Measurements from ENCODE around the gene PODXL2.

Gene PODXL2

DNA sequence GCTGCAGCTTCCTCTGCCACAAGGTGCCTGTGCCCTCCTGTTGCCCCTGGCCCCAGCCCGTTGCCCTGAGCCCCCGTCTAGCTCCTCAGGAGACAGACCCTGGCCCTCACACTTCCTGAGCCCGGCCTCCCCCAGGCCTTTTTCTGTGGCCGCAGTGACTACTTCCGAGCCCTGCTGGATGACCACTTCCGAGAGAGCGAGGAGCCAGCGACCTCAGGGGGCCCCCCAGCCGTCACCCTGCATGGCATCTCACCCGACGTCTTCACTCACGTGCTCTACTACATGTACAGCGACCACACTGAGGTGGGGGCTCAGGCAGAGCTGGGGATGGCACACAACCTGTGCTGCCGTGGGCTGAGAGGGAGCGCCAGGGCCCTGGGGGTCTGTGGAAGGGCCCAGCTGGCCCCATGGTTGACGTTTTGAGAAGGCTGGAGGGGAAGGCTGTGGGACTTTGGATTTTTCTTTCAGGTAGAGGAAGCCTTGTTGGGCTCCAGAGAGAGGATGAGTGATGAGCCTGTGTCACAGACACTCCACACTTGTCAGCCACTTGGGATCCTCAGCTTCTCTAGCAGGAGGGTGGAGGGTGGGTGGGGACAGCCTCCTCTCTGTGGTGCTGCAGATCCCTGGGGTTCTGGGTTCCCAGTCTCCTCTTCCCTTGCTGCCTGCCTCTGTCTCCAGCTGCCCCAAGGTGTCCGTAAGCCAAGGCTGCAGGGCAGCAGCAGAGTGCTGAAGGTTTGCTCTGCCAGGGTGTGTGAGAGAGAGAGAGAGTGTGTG lies 48.7 kb downstream of the PODXL2 start:
- H3K4me2 ChIP-seq (ENCODE audit: low read length) = no peak overlapping the region
- no peaks in the 10 kb centered on the region for H3K79me1 ChIP-seq (ENCODE audit: low read length)
- H3K4me3 ChIP-seq (ENCODE audit: low read length) = no peak overlapping the region
- no peaks in the 10 kb centered on the region for H3K36me3 ChIP-seq (ENCODE audit: control insufficient read depth, insufficient read depth, low read length)
- H3K56ac ChIP-seq (ENCODE audit: low read length) = no peak overlapping the region
- no CpG with 5 or more reads among the region's 17 CpGs for WGBS (ENCODE audit: extremely low coverage, insufficient coverage, low lambda C conversion rate)
- no peak overlapping the region for H4K8ac ChIP-seq (ENCODE audit: low read depth, low read length)
- no peak overlapping the region for H3K27ac ChIP-seq (ENCODE audit: low read depth, low read length)
- H3K4me1 ChIP-seq (ENCODE audit: control insufficient read depth, low read depth, low read length) = no peaks in the 10 kb centered on the region
- no peaks in the 10 kb centered on the region for H3K79me2 ChIP-seq (ENCODE audit: control insufficient read depth, insufficient read depth, low read length)
- H2BK15ac ChIP-seq (replicated peaks; ENCODE audit: low read depth) = no peak overlapping the region
- H3K23ac ChIP-seq (ENCODE audit: low read length) = no peak overlapping the region
- no peak overlapping the region for H3K9ac ChIP-seq (ENCODE audit: low read length)
- no peak overlapping the region for H2AK5ac ChIP-seq (ENCODE audit: low read length)
- H4K5ac ChIP-seq (ENCODE audit: low read length) = no peak overlapping the region
- H3K27me3 ChIP-seq (ENCODE audit: insufficient read depth, low read length, poor library complexity) = no peaks in the 10 kb centered on the region
- no peak overlapping the region for H3K18ac ChIP-seq (ENCODE audit: low read length)
- H3K4ac ChIP-seq (ENCODE audit: low read depth, low read length) = no peak overlapping the region
- H2BK5ac ChIP-seq (ENCODE audit: low read length) = no peak overlapping the region
- no peak overlapping the region for H2BK120ac ChIP-seq (ENCODE audit: low read depth, low read length)
- no peak for DNase-seq

DNA sequence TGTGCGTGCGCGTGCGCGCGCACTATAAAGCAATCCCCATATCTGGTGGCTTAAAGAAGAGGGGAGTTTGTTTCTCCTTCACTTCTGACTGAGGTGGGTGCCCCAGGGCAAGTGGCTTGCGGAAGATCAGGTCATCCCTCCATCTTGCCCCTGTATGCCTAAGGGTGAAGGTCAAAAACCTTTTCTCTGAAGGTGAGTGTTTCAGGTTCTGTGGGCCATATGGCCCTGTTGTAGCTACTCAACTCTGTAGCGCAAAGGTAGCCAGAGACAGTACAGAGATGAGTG lies 49.3 kb downstream of the PODXL2 start:
- H3K56ac ChIP-seq (ENCODE audit: low read length) = no peak overlapping the region
- H3K4ac ChIP-seq (ENCODE audit: low read depth, low read length) = no peak overlapping the region
- no peaks in the 10 kb centered on the region for H3K36me3 ChIP-seq (ENCODE audit: control insufficient read depth, insufficient read depth, low read length)
- H3K23ac ChIP-seq (ENCODE audit: low read length) = no peak overlapping the region
- H2BK5ac ChIP-seq (ENCODE audit: low read length) = no peak overlapping the region
- no CpG with 5 or more reads among the region's 8 CpGs for WGBS (ENCODE audit: extremely low coverage, insufficient coverage, low lambda C conversion rate)
- H2BK120ac ChIP-seq (ENCODE audit: low read depth, low read length) = no peak overlapping the region
- H4K5ac ChIP-seq (ENCODE audit: low read length) = no peak overlapping the region
- H3K4me1 ChIP-seq (ENCODE audit: control insufficient read depth, low read depth, low read length) = no peaks in the 10 kb centered on the region
- no peak overlapping the region for H3K18ac ChIP-seq (ENCODE audit: low read length)
- H4K8ac ChIP-seq (ENCODE audit: low read depth, low read length) = no peak overlapping the region
- no peak overlapping the region for H3K4me3 ChIP-seq (ENCODE audit: low read length)
- no peak for DNase-seq
- H3K79me2 ChIP-seq (ENCODE audit: control insufficient read depth, insufficient read depth, low read length) = no peaks in the 10 kb centered on the region
- H3K27ac ChIP-seq (ENCODE audit: low read depth, low read length) = no peak overlapping the region
- H2BK15ac ChIP-seq (replicated peaks; ENCODE audit: low read depth) = no peak overlapping the region
- H3K9ac ChIP-seq (ENCODE audit: low read length) = no peak overlapping the region
- H2AK5ac ChIP-seq (ENCODE audit: low read length) = no peak overlapping the region
- no peaks in the 10 kb centered on the region for H3K27me3 ChIP-seq (ENCODE audit: insufficient read depth, low read length, poor library complexity)
- H3K79me1 ChIP-seq (ENCODE audit: low read length) = no peaks in the 10 kb centered on the region
- no peak overlapping the region for H3K4me2 ChIP-seq (ENCODE audit: low read length)

DNA sequence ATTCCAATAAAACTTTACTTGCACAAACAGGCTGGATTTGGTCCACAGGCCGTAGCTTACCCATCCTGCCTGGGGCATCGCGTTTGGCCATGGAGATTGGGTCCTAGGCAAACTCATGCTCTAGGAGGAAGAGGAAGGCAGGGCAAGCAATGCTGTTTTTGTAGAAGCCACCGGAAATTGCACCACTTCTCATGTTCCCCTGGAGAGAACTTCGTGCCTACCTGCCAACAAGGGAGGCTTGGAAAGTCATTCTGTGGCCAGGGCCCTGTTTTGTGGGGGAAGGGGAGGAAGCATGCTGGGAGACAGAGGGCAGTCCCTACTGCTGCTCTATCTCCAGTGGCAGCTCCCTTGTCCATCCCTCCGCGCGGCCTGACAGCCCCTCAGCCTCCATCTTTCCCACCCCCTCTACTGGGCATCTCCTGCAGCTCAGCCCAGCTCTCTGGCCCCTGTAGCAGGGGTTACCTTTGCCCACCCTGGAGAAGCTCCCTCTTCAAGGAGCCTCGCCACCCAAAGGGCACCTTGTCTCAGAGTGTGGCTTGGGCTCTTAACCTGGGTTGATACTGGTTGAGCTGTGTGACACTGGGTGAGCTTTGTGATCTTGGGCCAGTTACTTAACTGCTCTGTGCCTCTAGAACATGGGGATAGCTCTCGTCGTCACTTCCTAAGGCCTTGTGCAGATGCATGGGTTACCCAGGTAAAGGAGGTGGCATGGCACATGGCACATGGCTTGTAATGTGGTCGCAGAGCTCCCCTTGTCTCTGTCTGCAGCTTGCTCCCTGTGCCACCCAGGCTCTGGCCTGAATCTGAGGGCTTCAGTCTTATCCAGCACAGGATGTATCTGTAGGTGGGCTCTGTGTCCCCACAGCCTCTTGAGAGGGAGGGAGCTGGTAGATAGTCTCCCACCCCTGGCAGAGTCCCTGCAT lies 49.9 kb downstream of the PODXL2 start:
- Histone ChIP-seq H3K18ac (ENCODE audit: low read length) (no peak overlapping the region), H3K56ac (ENCODE audit: low read length) (peak overlapping the region; percentile 3), H3K9ac (ENCODE audit: low read length) (no peak overlapping the region), H3K27ac (ENCODE audit: low read depth, low read length) (no peak overlapping the region), H3K27me3 (ENCODE audit: insufficient read depth, low read length, poor library complexity) (no peaks in the 10 kb centered on the region), H2BK120ac (ENCODE audit: low read depth, low read length) (no peak overlapping the region), H3K36me3 (ENCODE audit: control insufficient read depth, insufficient read depth, low read length) (no peaks in the 10 kb centered on the region), H3K79me1 (ENCODE audit: low read length) (no peaks in the 10 kb centered on the region), H3K4me1 (ENCODE audit: control insufficient read depth, low read depth, low read length) (no peaks in the 10 kb centered on the region), H2BK5ac (ENCODE audit: low read length) (no peak overlapping the region), H4K5ac (ENCODE audit: low read length) (no peak overlapping the region), H3K4ac (ENCODE audit: low read depth, low read length) (no peak overlapping the region), H4K8ac (ENCODE audit: low read depth, low read length) (no peak overlapping the region), H2BK15ac (replicated peaks; ENCODE audit: low read depth) (no peak overlapping the region), H2AK5ac (ENCODE audit: low read length) (no peak overlapping the region), H3K23ac (ENCODE audit: low read length) (no peak overlapping the region), H3K79me2 (ENCODE audit: control insufficient read depth, insufficient read depth, low read length) (no peaks in the 10 kb centered on the region), H3K4me3 (ENCODE audit: low read length) (no peak overlapping the region), H3K4me2 (ENCODE audit: low read length) (no peak overlapping the region)
- WGBS (ENCODE audit: extremely low coverage, insufficient coverage, low lambda C conversion rate) = no CpG with 5 or more reads among the region's 12 CpGs
- no peak for DNase-seq

DNA sequence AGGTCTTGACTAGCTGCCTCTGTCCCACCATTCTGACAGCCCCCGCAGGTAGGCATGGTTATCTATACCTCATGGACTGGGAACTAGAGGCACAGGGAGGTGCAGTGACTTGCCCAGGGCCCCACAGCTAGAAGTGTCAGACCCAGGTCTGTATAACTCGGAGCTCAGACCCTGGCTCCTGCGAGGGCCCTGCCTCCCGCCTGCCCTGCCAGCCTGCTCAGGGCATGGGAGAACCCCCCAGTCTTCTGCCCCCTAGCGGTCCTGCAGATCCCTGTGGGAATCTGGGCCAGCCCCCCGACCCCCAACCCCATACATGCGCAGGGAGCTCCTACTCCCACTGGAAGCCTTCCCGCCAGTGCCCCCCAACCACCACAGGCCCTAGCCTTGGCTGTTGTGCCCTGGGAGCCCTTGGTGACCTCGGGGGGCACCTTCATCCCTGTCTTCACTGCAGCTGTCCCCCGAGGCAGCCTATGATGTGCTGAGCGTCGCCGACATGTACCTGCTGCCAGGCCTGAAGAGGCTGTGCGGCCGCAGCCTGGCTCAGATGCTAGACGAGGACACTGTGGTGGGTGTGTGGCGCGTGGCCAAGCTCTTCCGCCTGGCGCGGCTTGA lies 50.7 kb downstream of the PODXL2 start:
- Histone ChIP-seq H3K23ac (ENCODE audit: low read length) (no peak overlapping the region), H3K36me3 (ENCODE audit: control insufficient read depth, insufficient read depth, low read length) (no peaks in the 10 kb centered on the region), H2BK5ac (ENCODE audit: low read length) (no peak overlapping the region), H3K27me3 (ENCODE audit: insufficient read depth, low read length, poor library complexity) (no peaks in the 10 kb centered on the region), H3K56ac (ENCODE audit: low read length) (no peak overlapping the region), H3K4me3 (ENCODE audit: low read length) (no peak overlapping the region), H2BK120ac (ENCODE audit: low read depth, low read length) (no peak overlapping the region), H3K9ac (ENCODE audit: low read length) (no peak overlapping the region), H2BK15ac (replicated peaks; ENCODE audit: low read depth) (no peak overlapping the region), H3K18ac (ENCODE audit: low read length) (no peak overlapping the region), H3K27ac (ENCODE audit: low read depth, low read length) (no peak overlapping the region), H3K79me1 (ENCODE audit: low read length) (no peaks in the 10 kb centered on the region), H3K4me1 (ENCODE audit: control insufficient read depth, low read depth, low read length) (no peaks in the 10 kb centered on the region), H3K4me2 (ENCODE audit: low read length) (no peak overlapping the region), H4K5ac (ENCODE audit: low read length) (no peak overlapping the region), H3K79me2 (ENCODE audit: control insufficient read depth, insufficient read depth, low read length) (no peaks in the 10 kb centered on the region), H3K4ac (ENCODE audit: low read depth, low read length) (no peak overlapping the region), H2AK5ac (ENCODE audit: low read length) (no peak overlapping the region), H4K8ac (ENCODE audit: low read depth, low read length) (no peak overlapping the region)
- DNase-seq = no peak
- WGBS (ENCODE audit: extremely low coverage, insufficient coverage, low lambda C conversion rate) = no CpG with 5 or more reads among the region's 21 CpGs

DNA sequence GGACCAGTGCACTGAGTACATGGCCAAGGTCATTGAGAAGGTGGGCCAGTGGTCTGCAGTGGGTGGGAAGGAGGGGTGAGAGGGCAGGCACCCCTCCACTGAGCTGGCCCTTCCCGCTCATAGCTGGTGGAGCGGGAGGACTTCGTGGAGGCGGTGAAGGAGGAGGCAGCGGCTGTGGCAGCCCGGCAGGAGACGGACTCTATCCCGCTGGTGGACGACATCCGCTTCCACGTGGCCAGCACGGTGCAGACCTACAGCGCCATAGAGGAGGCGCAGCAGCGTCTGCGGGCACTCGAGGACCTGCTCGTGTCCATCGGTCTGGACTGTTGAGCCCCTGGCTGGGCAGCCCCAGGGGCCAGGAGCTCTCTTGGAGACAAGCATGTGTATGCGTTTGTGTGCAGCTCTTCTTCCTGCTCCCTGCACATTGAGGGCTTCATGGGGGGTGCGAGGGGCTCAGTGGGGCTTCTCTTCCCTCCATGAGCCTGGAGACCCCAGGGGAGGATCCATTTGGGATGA lies 51.2 kb downstream of the PODXL2 start:
- Histone ChIP-seq H2BK15ac (replicated peaks; ENCODE audit: low read depth) (no peak overlapping the region), H4K8ac (ENCODE audit: low read depth, low read length) (no peak overlapping the region), H3K4ac (ENCODE audit: low read depth, low read length) (no peak overlapping the region), H3K56ac (ENCODE audit: low read length) (no peak overlapping the region), H3K36me3 (ENCODE audit: control insufficient read depth, insufficient read depth, low read length) (no peaks in the 10 kb centered on the region), H3K23ac (ENCODE audit: low read length) (no peak overlapping the region), H3K4me2 (ENCODE audit: low read length) (no peak overlapping the region), H2AK5ac (ENCODE audit: low read length) (no peak overlapping the region), H3K18ac (ENCODE audit: low read length) (no peak overlapping the region), H2BK120ac (ENCODE audit: low read depth, low read length) (no peak overlapping the region), H3K27me3 (ENCODE audit: insufficient read depth, low read length, poor library complexity) (no peaks in the 10 kb centered on the region), H3K4me3 (ENCODE audit: low read length) (no peak overlapping the region), H4K5ac (ENCODE audit: low read length) (no peak overlapping the region), H3K79me2 (ENCODE audit: control insufficient read depth, insufficient read depth, low read length) (no peaks in the 10 kb centered on the region), H3K27ac (ENCODE audit: low read depth, low read length) (no peak overlapping the region), H3K9ac (ENCODE audit: low read length) (no peak overlapping the region), H3K79me1 (ENCODE audit: low read length) (no peaks in the 10 kb centered on the region), H3K4me1 (ENCODE audit: control insufficient read depth, low read depth, low read length) (no peaks in the 10 kb centered on the region), H2BK5ac (ENCODE audit: low read length) (no peak overlapping the region)
- WGBS (ENCODE audit: extremely low coverage, insufficient coverage, low lambda C conversion rate) = no CpG with 5 or more reads among the region's 21 CpGs
- DNase-seq = no peak

All from mesendoderm (in vitro differentiated cells).